ENCODE measurements around the gene TRAPPC14.

GRCh38 chr7:100107125-100107737 is 51.3 kb downstream of the TRAPPC14 start:
- no peak for TF ChIP-seq CTCF (IDR thresholded peaks at IDR 0.05)
- TF ChIP-seq POLR2AphosphoS5 (IDR thresholded peaks at IDR 0.05), result no peak
- TF ChIP-seq POLR2A (IDR thresholded peaks at IDR 0.05), result no peak

Data from stomach (tissue), 4 donors.